Neural crest cell (in vitro differentiated cells): ENCODE measurements around the gene TXN2. TPM values are rescaled to one million over a fixed set of nuclear protein-coding genes. Genes with fewer than 3 reads are reported as not detected.
"Not testable (repeated sequence)": the region's sequence is repeated elsewhere in the genome, so short reads cannot be mapped to it uniquely, and the experiment has no call there.

Source experiments
- DNase-seq: peaks from one replicate; pipeline ENCODE4 v3.0.0; 2021; ENCODE audit warnings: low read depth, mixed read lengths, low spot score
- H3K27ac Mint-ChIP-seq: one replicate; pipeline ENCODE4 v1.8.0; 2021; ENCODE audit warnings: mild to moderate bottlenecking, mixed read lengths; ENCODE audit not compliant: unreplicated experiment
- H3K27me3 Mint-ChIP-seq: 2 replicates; pipeline ENCODE4 v1.8.0; 2021; ENCODE audit warnings: low read depth, mild to moderate bottlenecking, mixed read lengths
- H3K36me3 Mint-ChIP-seq: 2 replicates; pipeline ENCODE4 v1.8.0; 2021; ENCODE audit warnings: low read depth, mild to moderate bottlenecking, mixed read lengths
- H3K4me1 Mint-ChIP-seq: 2 replicates; pipeline ENCODE4 v1.8.0; 2021; ENCODE audit warnings: mixed read lengths
- H3K4me3 Mint-ChIP-seq: one replicate; pipeline ENCODE4 v1.8.0; 2021; ENCODE audit warnings: mild to moderate bottlenecking, mixed read lengths
- H3K9me3 Mint-ChIP-seq: 2 replicates; pipeline ENCODE4 v1.8.0; 2021; ENCODE audit warnings: mixed read lengths
- CTCF ChIP-seq: fragments of 200-600 bp; sonication (generic); conservative IDR thresholded peaks from 2 replicates; pipeline ENCODE4 v1.5.0; 2021; ENCODE audit warnings: antibody characterized with exemption, mild to moderate bottlenecking
- total RNA-seq: library from RNA; stranded (reverse); gene quantifications from 2 replicates; pipeline ENCODE4 v1.2.1, GENCODE V29; 2021

Gene TXN2
- total RNA-seq, 1 donor from 2014 or later: 77.9 TPM

GRCh38 chr22:36456464-36456845 lies 25.0 kb downstream of the TXN2 start:
- H3K27ac Mint-ChIP-seq: no peak overlapping the region
- no peak for TF ChIP-seq CTCF
- no peaks in the 10 kb centered on the region for H3K27me3 Mint-ChIP-seq
- H3K36me3 Mint-ChIP-seq: no peaks in the 10 kb centered on the region
- H3K4me3 Mint-ChIP-seq: peak overlapping the region; percentile 50
- peaks cover 19% of the 10 kb centered on the region for H3K4me1 Mint-ChIP-seq
- no peaks in the 10 kb centered on the region for H3K9me3 Mint-ChIP-seq
- no peak for DNase-seq

GRCh38 chr22:36455571-36456463 lies 25.6 kb downstream of the TXN2 start:
- H3K4me1 Mint-ChIP-seq: peaks cover 19% of the 10 kb centered on the region
- TF ChIP-seq CTCF: no peak
- no peaks in the 10 kb centered on the region for H3K36me3 Mint-ChIP-seq
- peak overlapping the region; percentile 50 for H3K4me3 Mint-ChIP-seq
- no peaks in the 10 kb centered on the region for H3K27me3 Mint-ChIP-seq
- no peaks in the 10 kb centered on the region for H3K9me3 Mint-ChIP-seq
- DNase-seq: no peak
- H3K27ac Mint-ChIP-seq: no peak overlapping the region

- Mint-ChIP-seq H3K4me1 (peaks cover 19% of the 10 kb centered on the region), H3K4me3 (peak overlapping the region; percentile 41), H3K27ac (no peak overlapping the region), H3K9me3 (no peaks in the 10 kb centered on the region), H3K27me3 (no peaks in the 10 kb centered on the region), H3K36me3 (no peaks in the 10 kb centered on the region)
- peak; percentile 23 for TF ChIP-seq CTCF
- DNase-seq: peak; percentile 81
These were observed 26.4 kb downstream of the TXN2 start for GRCh38 chr22:36454916-36455570.

- H3K27ac Mint-ChIP-seq: no peak overlapping the region
- H3K27me3 Mint-ChIP-seq: no peaks in the 10 kb centered on the region
- no peaks in the 10 kb centered on the region for H3K9me3 Mint-ChIP-seq
- TF ChIP-seq CTCF: no peak
- H3K4me3 Mint-ChIP-seq: peak overlapping the region; percentile 47
- H3K36me3 Mint-ChIP-seq: no peaks in the 10 kb centered on the region
- peaks cover 14% of the 10 kb centered on the region for H3K4me1 Mint-ChIP-seq
- DNase-seq: no peak
These were observed 27.5 kb downstream of the TXN2 start for GRCh38 chr22:36453855-36454378.

GRCh38 chr22:36452978-36453607 lies 28.3 kb downstream of the TXN2 start:
- Mint-ChIP-seq H3K4me3 (peak overlapping the region; percentile 52), H3K4me1 (peaks cover 11% of the 10 kb centered on the region)
- DNase-seq, H3K9me3 Mint-ChIP-seq, H3K27me3 Mint-ChIP-seq, H3K27ac Mint-ChIP-seq, H3K36me3 Mint-ChIP-seq: not testable (repeated sequence)
